HG03457 (cell line): Measurements from ENCODE around the gene SNUPN.

ENCODE experiments used
- ATAC-seq: cut with Tn5 transposase; IDR thresholded peaks from one replicate; pipeline ENCODE4 v1.9.1; 2021; ENCODE audit warnings: moderate number of reproducible peaks; ENCODE audit not compliant: unreplicated experiment

SNUPN gene

DNA sequence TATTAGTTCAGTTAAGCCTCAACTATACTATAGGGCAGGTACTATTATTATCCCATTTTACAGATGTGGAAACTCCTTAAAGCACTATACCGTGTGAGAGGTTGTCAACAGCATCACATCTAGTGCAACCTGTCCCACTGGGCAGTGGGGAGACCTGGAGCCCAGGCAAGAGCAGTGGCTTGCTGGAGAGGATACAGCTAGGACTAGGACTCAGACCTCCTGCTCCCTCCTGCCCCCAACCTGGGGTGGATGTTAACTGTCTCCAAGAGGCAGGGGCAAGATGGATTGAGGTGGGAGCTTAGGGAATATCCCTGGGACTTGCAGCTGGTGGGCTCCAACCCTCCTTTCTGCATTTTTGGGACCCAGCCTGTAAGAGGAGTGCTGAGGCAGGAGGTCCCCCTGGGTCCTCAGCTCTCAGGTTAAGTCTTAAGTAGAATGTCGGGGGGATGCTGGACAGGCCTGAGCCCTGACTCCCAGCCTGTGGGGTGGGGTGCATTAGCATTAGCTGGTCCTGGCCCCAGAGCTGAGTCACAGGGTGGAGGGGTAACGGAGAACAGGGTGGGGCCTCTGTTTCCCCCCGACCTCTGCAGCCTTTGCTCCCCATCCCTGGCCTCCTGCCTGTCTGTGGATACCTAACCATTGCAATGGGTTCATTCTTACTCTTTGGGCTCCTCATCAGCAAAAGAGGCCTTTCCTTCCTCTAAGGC, 28.8 kb upstream of the SNUPN start:
- ATAC-seq: no peak

- no peak for ATAC-seq
Observed at GRCh38 chr15:75653347-75653913, 27.9 kb upstream of the SNUPN start.

GRCh38 chr15:75651810-75652543, 26.5 kb upstream of the SNUPN start:
- no peak for ATAC-seq

DNA sequence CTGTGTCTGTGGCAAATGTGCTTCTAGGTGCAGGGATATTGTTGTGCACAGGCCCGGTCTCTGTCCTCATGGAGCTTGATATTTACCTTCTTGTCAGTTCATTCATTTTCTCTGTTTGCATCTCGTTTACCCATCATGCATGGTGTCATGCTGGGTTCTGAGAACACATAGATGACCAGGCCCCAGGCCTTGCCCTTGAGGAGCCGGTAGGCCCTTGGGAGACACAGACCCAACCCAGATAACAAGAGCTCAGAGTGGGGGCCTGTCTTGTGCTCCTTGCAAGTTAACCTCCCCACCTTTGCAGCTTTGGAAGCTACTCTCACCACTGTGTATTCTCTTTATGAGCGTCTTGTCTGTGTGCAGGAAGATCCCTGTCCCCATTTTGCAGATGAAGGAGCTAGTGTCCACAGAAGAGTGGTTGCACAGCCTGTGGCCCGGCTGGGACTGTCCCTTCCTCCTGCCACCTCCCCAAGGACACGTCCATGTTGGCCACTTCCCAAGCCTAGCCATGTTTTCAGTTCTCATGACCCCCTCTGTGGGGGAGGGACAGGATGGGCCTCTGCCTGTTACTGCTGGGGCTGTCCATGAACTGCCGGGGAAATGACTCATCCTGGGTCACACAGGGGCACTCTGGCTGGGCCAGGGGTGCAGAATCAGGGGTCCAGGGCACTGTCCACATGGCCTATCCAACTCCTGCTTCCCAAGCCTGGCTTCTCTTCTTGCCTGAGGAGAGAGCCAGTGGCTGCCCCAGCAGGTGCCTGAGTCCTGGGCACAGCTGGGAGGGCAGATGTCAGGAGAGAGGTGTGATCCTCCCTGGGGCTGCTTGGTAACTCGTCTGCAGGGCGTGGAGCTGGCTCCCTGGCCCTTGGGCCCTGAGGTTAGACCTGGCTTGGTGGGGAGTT, 25.6 kb upstream of the SNUPN start:
- no peak for ATAC-seq

DNA sequence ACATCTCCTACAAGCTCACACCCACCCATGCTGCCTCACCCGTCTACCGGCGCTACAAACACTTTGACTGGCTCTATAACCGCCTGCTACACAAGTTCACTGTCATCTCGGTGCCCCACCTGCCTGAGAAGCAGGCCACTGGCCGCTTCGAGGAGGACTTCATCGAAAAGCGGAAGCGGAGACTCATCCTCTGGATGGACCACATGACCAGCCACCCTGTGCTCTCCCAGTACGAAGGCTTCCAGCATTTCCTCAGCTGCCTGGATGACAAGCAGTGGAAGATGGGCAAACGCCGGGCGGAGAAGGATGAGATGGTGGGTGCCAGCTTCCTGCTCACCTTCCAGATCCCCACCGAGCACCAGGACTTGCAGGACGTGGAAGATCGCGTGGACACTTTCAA, 24.3 kb upstream of the SNUPN start:
- no peak for ATAC-seq

DNA sequence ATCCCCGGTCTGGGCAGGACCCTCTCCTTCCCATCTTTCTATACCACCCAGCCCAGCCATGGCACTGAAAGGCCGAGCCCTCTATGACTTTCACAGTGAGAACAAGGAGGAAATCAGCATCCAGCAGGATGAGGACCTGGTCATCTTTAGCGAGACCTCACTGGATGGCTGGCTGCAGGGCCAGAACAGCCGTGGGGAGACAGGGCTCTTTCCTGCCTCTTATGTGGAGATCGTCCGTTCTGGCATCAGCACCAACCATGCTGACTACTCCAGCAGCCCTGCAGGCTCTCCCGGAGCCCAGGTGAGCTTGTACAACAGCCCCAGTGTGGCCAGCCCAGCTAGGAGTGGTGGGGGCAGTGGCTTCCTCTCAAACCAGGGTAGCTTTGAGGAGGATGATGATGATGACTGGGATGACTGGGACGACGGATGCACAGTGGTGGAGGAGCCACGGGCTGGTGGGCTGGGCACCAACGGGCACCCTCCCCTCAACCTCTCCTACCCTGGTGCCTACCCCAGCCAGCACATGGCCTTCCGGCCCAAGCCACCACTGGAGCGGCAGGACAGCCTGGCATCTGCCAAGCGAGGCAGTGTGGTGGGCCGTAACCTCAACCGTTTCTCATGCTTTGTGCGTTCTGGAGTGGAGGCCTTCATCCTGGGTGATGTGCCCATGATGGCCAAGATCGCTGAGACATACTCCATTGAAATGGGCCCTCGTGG, 23.7 kb upstream of the SNUPN start:
- ATAC-seq: no peak

GRCh38 chr15:75648156-75649000, 22.9 kb upstream of the SNUPN start:
- no peak for ATAC-seq

DNA sequence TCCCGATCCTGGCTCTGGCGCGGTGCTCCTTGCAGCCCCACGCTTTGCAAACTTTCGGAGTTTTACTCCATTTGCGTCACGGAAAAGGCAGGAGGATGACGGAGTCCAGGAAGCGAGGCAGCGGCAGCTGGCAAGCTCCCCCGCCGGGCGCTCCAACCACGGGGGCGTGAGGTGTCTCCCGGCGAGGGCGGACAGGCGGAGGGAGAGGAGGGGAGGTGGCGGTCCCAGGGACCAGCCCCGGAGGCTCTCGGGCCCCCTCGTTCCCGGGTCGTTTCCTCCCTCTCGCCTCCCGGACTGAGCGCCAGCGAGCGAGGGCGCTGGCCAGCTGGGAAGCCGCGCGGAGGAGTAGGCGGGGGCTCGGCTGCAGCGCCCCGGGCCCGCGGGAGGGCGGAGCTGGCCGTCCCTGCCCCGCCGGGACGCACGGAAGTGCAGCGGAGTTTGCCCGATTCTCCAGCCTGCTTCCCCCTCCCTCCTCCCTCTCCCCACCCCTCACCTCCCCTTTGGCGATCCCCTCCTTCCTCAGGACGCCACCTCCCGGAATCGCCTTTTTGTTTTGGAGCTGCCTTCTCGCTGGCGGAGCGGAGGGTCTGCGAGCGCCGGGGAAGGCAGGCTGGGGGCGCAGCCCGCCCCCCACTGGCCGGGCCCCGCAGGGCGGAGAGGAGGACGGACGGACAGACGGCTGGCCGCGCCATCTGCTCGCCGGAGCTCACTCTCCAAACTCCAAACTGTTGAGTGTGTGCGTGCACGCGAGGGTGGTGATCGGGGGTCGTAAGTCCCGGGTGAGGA, 22.0 kb upstream of the SNUPN start, which contains the start of gene SNX33:
SNX33 (plus strand) TSS at position 543 of the 786 bp plus-strand sequence. CDS start 1,191 bp downstream, outside the sequence.
- no peak for ATAC-seq

DNA sequence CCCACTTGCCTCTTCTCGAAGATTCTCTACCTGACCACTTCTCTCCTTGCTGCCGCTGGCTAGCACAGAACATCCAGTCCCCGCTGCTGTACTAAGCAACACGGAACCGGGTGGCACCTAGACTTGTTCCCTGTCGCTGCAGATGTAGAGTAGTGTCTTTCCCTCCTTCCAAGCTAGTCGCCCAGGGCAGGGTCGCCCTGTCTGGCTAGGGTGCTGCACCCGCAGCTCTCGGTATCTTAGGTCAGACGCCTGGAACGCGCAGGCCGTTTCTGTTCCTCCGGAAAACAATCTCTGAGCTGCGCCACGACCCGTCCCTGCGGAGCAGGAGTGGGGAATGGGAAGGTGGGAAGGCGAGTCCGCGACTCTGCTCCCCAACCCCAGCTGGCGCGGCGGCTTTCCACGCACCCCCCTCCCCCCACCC, 21.4 kb upstream of the SNUPN start:
- no peak for ATAC-seq

DNA sequence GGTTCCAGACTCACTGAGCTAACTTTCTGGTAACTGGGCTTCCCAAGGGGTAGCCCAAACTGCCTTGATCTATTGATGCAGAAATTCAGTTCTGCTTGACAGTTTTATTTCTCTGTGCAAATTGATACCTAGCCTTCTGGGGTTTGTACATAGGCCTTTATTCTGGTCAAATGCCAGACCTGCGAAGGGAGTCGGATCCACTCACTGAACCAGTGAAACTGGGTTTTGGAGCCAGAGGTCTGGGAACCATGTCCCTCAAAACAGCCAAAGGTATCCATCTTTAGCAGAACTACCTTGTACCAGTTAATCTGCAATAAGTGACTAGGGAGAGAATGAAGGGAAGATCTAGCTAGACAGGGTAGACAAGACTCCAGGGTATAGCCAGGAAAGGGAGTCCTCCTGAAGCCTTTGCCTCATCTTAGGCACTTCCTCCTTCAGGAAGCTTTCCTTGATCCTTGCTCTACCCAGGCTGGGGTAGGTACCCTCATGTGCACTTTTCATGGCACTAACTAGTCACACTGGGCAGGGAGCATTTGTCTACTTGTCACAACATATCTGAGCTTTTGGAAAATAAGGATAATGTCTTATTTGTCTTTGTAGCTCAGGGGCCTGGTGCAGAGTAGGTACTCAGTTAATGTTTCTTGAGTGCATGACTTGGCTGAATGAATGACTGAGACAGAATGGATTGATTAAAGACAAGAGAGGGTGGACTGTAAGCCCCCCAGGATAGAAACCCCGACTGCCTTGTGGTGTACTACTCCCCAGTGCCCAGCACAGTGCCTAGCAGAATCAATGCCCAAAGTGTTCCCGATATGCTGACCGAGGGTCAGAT, 20.8 kb upstream of the SNUPN start:
- no peak for ATAC-seq

DNA sequence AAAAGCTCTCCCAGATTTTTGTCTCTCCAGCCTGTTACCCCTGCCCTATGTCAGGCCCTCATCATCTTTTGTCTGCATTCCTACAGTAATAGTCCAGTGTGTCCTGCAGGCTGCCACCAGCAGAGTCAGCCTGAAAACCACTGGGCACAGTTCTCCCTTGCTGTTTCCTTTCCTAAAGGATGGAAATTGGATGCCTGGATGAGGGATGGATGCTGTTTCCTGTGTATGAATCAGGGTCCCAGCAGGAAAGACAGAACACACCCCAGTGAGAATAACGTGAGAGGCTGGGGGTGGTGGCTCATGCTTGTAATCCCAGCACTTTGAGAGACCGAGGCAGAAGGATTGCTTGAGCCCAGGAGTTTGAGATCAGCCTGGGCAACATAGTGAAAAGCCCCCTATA, 18.9 kb upstream of the SNUPN start:
- ATAC-seq: no peak

DNA sequence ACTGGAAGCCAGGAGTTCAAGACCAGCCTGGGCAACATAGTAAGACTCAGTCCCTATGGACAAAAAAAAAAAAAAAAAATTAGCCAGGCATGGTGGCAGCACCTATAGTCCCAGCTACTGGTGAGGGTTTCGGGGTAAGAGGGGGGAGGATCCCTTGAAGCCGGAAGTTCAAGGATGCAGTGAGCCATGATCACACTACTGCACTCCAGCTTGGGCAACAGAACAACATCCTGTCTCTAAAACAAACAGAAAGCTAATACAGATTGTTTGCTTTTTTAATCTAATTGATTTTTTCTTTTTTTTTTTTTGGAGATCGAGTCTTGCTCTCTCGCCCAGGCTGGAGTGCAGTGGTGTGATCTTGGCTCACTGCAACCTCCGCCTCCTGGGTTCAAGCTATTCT, 16.1 kb upstream of the SNUPN start:
- no peak for ATAC-seq

- no peak for ATAC-seq
Observed at GRCh38 chr15:75641179-75641503, 15.6 kb upstream of the SNUPN start.

DNA sequence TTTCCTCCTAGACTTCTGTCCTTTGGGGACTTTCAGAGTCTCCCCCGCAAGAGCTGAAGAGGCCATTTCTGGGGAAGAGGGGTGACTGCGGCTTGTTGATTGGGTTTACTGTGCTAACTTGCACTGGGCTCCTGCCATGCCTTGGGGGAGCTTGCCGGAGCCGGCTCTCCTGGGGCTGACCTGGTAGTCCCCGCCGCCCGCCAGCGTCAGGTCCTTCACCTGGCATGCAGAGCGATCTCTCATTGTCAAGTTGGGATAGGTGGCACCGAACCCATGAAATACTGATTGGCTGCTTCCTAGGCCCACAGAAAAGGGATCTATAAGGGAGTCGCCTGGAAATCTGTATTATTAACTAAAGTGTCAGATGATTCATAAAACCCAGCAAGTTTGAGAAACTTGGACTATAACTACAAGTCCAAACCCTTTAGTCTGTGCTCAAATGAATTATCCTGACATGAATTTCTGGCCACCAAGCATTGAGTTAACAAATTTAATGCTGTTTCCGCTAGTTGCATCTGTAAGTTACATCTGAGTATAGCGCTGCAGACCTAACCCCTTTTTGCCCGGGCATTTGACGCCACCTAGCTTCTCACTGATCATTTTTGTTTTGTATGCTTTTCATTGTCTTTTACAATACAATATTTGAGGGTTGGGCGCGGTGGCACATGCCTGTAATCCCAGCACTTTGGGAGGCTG, 15.1 kb upstream of the SNUPN start:
- ATAC-seq: peak; percentile 22

DNA sequence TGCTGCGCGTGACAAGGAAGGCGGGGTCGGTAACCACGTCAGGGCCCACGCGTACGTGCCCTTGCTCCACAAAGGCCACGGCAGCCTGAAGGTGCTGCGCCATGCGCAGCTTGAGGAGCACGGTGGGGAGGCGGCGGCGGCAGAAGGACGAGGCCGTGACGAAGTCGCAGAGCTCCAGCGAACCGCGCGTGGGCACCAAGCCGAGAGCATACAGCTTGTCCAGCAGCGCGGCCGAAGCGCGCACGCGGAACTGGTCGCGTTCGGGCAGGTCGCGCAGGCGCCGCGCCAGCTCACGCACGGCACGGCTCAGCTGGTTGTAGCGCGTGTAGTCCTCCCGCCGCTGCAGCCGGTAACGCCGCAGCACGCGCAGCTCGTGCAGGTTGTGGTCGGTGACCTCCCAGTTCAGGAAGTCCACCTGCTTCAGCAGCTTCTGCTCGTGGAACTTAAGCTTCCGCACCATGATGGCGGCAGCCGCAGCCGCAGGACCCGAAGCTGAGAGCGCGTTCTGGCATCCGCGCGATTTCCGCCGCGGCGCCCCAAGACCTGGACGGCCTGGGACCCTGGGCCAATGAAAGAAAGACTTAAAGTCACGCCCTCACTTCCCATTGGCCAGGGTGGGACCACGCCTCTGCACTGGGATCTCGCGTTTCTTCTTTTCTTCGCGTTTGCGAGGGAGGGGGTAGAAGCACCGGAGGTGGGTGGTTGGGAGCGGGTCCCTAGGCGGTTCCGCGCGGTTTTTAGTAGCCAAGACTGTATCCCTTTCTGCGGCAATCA, 14.4 kb upstream of the SNUPN start, which contains the start of gene IMP3:
IMP3 (minus strand) TSS at position 516 of the 774 bp plus-strand sequence; CDS start at position 460, 56 bp downstream.
- peak; percentile 82 for ATAC-seq

GRCh38 chr15:75639191-75639708, 13.7 kb upstream of the SNUPN start:
- no peak for ATAC-seq
